BLaER1 treated with 17β-estradiol and CSF1 and Interleukin-3, amounts not matched to agents 10 nM and 100 nM (cell line): ENCODE data around the gene AMBP.

Source experiments
- H3K27ac ChIP-seq, 11 experiments: shearing (Covaris generic); formaldehyde crosslinking; 2 replicates each; pipeline ENCODE4 v1.8.1; 2022
- H3K27me3 ChIP-seq, 11 experiments: shearing (Covaris generic); formaldehyde crosslinking; 2 replicates each; pipeline ENCODE4 v1.8.1; 2022
- H3K36me3 ChIP-seq, 11 experiments: shearing (Covaris generic); formaldehyde crosslinking; 2 replicates each; pipeline ENCODE4 v1.8.1; 2022
- H3K4me1 ChIP-seq, 10 experiments: shearing (Covaris generic); formaldehyde crosslinking; 2 replicates each; pipeline ENCODE4 v1.8.1; 2022
- H3K4me2 ChIP-seq, 11 experiments: shearing (Covaris generic); formaldehyde crosslinking; 2 replicates each; pipeline ENCODE4 v1.8.1; 2022
- H3K4me3 ChIP-seq, 10 experiments: shearing (Covaris generic); formaldehyde crosslinking; 2 replicates each; pipeline ENCODE4 v1.8.1; 2022
- H3K9ac ChIP-seq, 11 experiments: shearing (Covaris generic); formaldehyde crosslinking; 2 replicates each; pipeline ENCODE4 v1.8.1; 2022
- H3K9me3 ChIP-seq, 11 experiments: shearing (Covaris generic); formaldehyde crosslinking; replicated peaks in 1 of 11; 2 replicates each; pipeline ENCODE4 v1.8.1; 2022
- H4K20me1 ChIP-seq, 11 experiments: shearing (Covaris generic); formaldehyde crosslinking; 2 replicates each; pipeline ENCODE4 v1.8.1; 2022
- Cebpa-rat ChIP-seq, 11 experiments: shearing (Covaris generic); IDR thresholded peaks; 2 replicates each; pipeline ENCODE4 v1.8.1; 2022

AMBP gene

GRCh38 chr9:114114364-114114763 lies 36.3 kb upstream of the AMBP start:
- H4K20me1 ChIP-seq: no peaks in the 10 kb centered on the region
- no peak overlapping the region for H3K9ac ChIP-seq
- no peaks in the 10 kb centered on the region for H3K36me3 ChIP-seq
- TF ChIP-seq Cebpa-rat (IDR thresholded peaks at IDR 0.05): no peak
- no peak overlapping the region for H3K4me3 ChIP-seq
- no peak overlapping the region; a peak in 1 of 22 replicates for H3K4me2 ChIP-seq
- peaks cover 0 to 7% (median 0%) of the 10 kb centered on the region in 11 experiments; a peak in 3 of 22 replicates for H3K27me3 ChIP-seq
- no peak overlapping the region for H3K27ac ChIP-seq
- H3K4me1 ChIP-seq: peaks cover 0 to 17% (median 10%) of the 10 kb centered on the region in 10 experiments; a peak in 13 of 20 replicates
- H3K9me3 ChIP-seq: no peaks in the 10 kb centered on the region

GRCh38 chr9:114112778-114113584 lies 34.9 kb upstream of the AMBP start:
- Histone ChIP-seq H3K4me3 (no peak overlapping the region), H3K4me1 (peaks cover 0 to 17% (median 10%) of the 10 kb centered on the region in 10 experiments; a peak in 13 of 20 replicates), H4K20me1 (no peaks in the 10 kb centered on the region), H3K27me3 (peaks cover 0 to 7% (median 0%) of the 10 kb centered on the region in 11 experiments; a peak in 3 of 22 replicates), H3K27ac (no peak overlapping the region), H3K36me3 (no peaks in the 10 kb centered on the region), H3K9me3 (no peaks in the 10 kb centered on the region), H3K4me2 (no peak overlapping the region), H3K9ac (no peak overlapping the region)
- no peak for TF ChIP-seq Cebpa-rat (IDR thresholded peaks at IDR 0.05)

GRCh38 chr9:114112325-114112724 lies 34.2 kb upstream of the AMBP start:
- no peak for TF ChIP-seq Cebpa-rat (IDR thresholded peaks at IDR 0.05)
- H3K4me2 ChIP-seq: no peak overlapping the region
- H3K9me3 ChIP-seq: no peaks in the 10 kb centered on the region
- H3K4me1 ChIP-seq: peaks cover 0 to 17% (median 10%) of the 10 kb centered on the region in 10 experiments; a peak in 13 of 20 replicates
- H3K36me3 ChIP-seq: no peaks in the 10 kb centered on the region
- no peaks in the 10 kb centered on the region for H4K20me1 ChIP-seq
- no peak overlapping the region for H3K9ac ChIP-seq
- H3K27me3 ChIP-seq: peaks cover 0 to 7% (median 0%) of the 10 kb centered on the region in 11 experiments; a peak in 3 of 22 replicates
- H3K27ac ChIP-seq: no peak overlapping the region
- H3K4me3 ChIP-seq: no peak overlapping the region

- Histone ChIP-seq H3K27ac (no peak overlapping the region), H3K36me3 (no peaks in the 10 kb centered on the region), H3K4me3 (no peak overlapping the region), H3K9ac (no peak overlapping the region), H3K27me3 (peaks cover 0 to 5% (median 0%) of the 10 kb centered on the region in 11 experiments; a peak in 2 of 22 replicates), H3K4me2 (no peak overlapping the region), H3K4me1 (peaks cover 0 to 5% (median 0%) of the 10 kb centered on the region in 10 experiments; a peak in 5 of 20 replicates), H4K20me1 (no peaks in the 10 kb centered on the region), H3K9me3 (no peaks in the 10 kb centered on the region)
- no peak for TF ChIP-seq Cebpa-rat (IDR thresholded peaks at IDR 0.05)
Observed at GRCh38 chr9:114110180-114110579, 32.1 kb upstream of the AMBP start.

- Histone ChIP-seq H3K4me2 (no peak overlapping the region; a peak in 1 of 22 replicates), H3K9me3 (no peaks in the 10 kb centered on the region), H4K20me1 (no peaks in the 10 kb centered on the region), H3K4me3 (no peak overlapping the region), H3K4me1 (peaks cover 0 to 5% (median 0%) of the 10 kb centered on the region in 10 experiments; a peak in 4 of 20 replicates), H3K36me3 (no peaks in the 10 kb centered on the region), H3K9ac (no peak overlapping the region), H3K27ac (no peak overlapping the region), H3K27me3 (peaks cover 0 to 5% (median 0%) of the 10 kb centered on the region in 11 experiments; a peak in 1 of 22 replicates)
- no peak for TF ChIP-seq Cebpa-rat (IDR thresholded peaks at IDR 0.05)
Observed at GRCh38 chr9:114109124-114109523, 31.0 kb upstream of the AMBP start.

- TF ChIP-seq Cebpa-rat (IDR thresholded peaks at IDR 0.05): no peak
- Histone ChIP-seq H3K4me2 (no peak overlapping the region), H3K9me3 (no peaks in the 10 kb centered on the region), H3K27ac (no peak overlapping the region), H3K4me1 (peaks cover 0 to 3% (median 0%) of the 10 kb centered on the region in 10 experiments; a peak in 2 of 20 replicates), H3K36me3 (no peaks in the 10 kb centered on the region), H3K9ac (no peak overlapping the region), H3K4me3 (no peak overlapping the region), H4K20me1 (no peaks in the 10 kb centered on the region), H3K27me3 (peaks cover 0 to under 1% (median 0%) of the 10 kb centered on the region in 11 experiments; a peak in 1 of 22 replicates)
Observed at GRCh38 chr9:114108016-114108833, 30.1 kb upstream of the AMBP start.

- Histone ChIP-seq H4K20me1 (no peaks in the 10 kb centered on the region), H3K9ac (peak overlapping the region in 1 of 11 experiments; percentile 13; a peak in 1 of 22 replicates), H3K4me2 (no peak overlapping the region), H3K4me1 (peaks cover 0 to 3% (median 0%) of the 10 kb centered on the region in 10 experiments; a peak in 2 of 20 replicates), H3K27ac (no peak overlapping the region), H3K36me3 (no peaks in the 10 kb centered on the region), H3K9me3 (peaks cover 0 to 2% (median 1%) of the 10 kb centered on the region in 11 experiments; a peak in 8 of 22 replicates), H3K4me3 (no peak overlapping the region), H3K27me3 (no peaks in the 10 kb centered on the region)
- no peak for TF ChIP-seq Cebpa-rat (IDR thresholded peaks at IDR 0.05)
Observed at GRCh38 chr9:114107286-114108001, 29.3 kb upstream of the AMBP start.

- H3K27ac ChIP-seq: no peak overlapping the region
- H3K27me3 ChIP-seq: no peaks in the 10 kb centered on the region
- peaks cover 5 to 13% (median 8%) of the 10 kb centered on the region in 11 experiments; a peak in 17 of 22 replicates for H3K9me3 ChIP-seq
- H3K4me3 ChIP-seq: no peak overlapping the region
- TF ChIP-seq Cebpa-rat (IDR thresholded peaks at IDR 0.05): no peak
- H3K4me2 ChIP-seq: no peak overlapping the region
- peaks cover 3 to 7% (median 4%) of the 10 kb centered on the region in 10 experiments; a peak in 14 of 20 replicates for H3K4me1 ChIP-seq
- no peak overlapping the region for H3K9ac ChIP-seq
- no peaks in the 10 kb centered on the region for H4K20me1 ChIP-seq
- no peaks in the 10 kb centered on the region for H3K36me3 ChIP-seq
Observed at GRCh38 chr9:114105236-114105635, 27.1 kb upstream of the AMBP start.
